ENCODE results near the gene VOPP1.
"Not testable (repeated sequence)": the region's sequence is repeated elsewhere in the genome, so short reads cannot be mapped to it uniquely, and the experiment has no call there.

The VOPP1 gene

GRCh38 chr7:55472928-55473725 is 99.2 kb downstream of the VOPP1 start:
- no peak for DNase-seq (ENCODE audit: extremely low read depth in 1 of 2, low read depth in 1 of 2)

- not testable (repeated sequence) for DNase-seq (ENCODE audit: extremely low read depth in 1 of 2, low read depth in 1 of 2)
Observed at GRCh38 chr7:55472406-55472805, 99.9 kb downstream of the VOPP1 start.

GRCh38 chr7:55471594-55471993 is 100.7 kb downstream of the VOPP1 start:
- not testable (repeated sequence) for DNase-seq (ENCODE audit: extremely low read depth in 1 of 2, low read depth in 1 of 2)

GRCh38 chr7:55470261-55470660 is 102.0 kb downstream of the VOPP1 start:
- no peak for DNase-seq (ENCODE audit: extremely low read depth in 1 of 2, low read depth in 1 of 2)

GRCh38 chr7:55469721-55470120 is 102.6 kb downstream of the VOPP1 start:
- no peak for DNase-seq (ENCODE audit: extremely low read depth in 1 of 2, low read depth in 1 of 2)

- no peak for DNase-seq (ENCODE audit: extremely low read depth in 1 of 2, low read depth in 1 of 2)
Observed at GRCh38 chr7:55469271-55469681, 103.0 kb downstream of the VOPP1 start.

- DNase-seq (ENCODE audit: extremely low read depth in 1 of 2, low read depth in 1 of 2), result no peak
Observed at GRCh38 chr7:55468495-55468894, 103.8 kb downstream of the VOPP1 start.

GRCh38 chr7:55467047-55467593 is 105.2 kb downstream of the VOPP1 start:
- DNase-seq (ENCODE audit: extremely low read depth in 1 of 2, low read depth in 1 of 2), result no peak

- DNase-seq (ENCODE audit: extremely low read depth in 1 of 2, low read depth in 1 of 2), result no peak
Observed at GRCh38 chr7:55465691-55466090, 106.6 kb downstream of the VOPP1 start.

GRCh38 chr7:55464422-55464821 is 107.9 kb downstream of the VOPP1 start:
- DNase-seq (ENCODE audit: extremely low read depth in 1 of 2, low read depth in 1 of 2), result no peak

- no peak for DNase-seq (ENCODE audit: extremely low read depth in 1 of 2, low read depth in 1 of 2)
Observed at GRCh38 chr7:55463686-55464262, 108.5 kb downstream of the VOPP1 start.

GRCh38 chr7:55458351-55458750 is 114.0 kb downstream of the VOPP1 start:
- no peak for DNase-seq (ENCODE audit: extremely low read depth in 1 of 2, low read depth in 1 of 2)

GRCh38 chr7:55457801-55458200 is 114.5 kb downstream of the VOPP1 start:
- no peak for DNase-seq (ENCODE audit: extremely low read depth in 1 of 2, low read depth in 1 of 2)

- no peak for DNase-seq (ENCODE audit: extremely low read depth in 1 of 2, low read depth in 1 of 2)
Observed at GRCh38 chr7:55452971-55453370, 119.3 kb downstream of the VOPP1 start.

- no peak for DNase-seq (ENCODE audit: extremely low read depth in 1 of 2, low read depth in 1 of 2)
Observed at GRCh38 chr7:55449992-55450535, 122.2 kb downstream of the VOPP1 start.

GRCh38 chr7:55449205-55449991 is 122.9 kb downstream of the VOPP1 start:
- DNase-seq (ENCODE audit: extremely low read depth in 1 of 2, low read depth in 1 of 2), result no peak

- no peak for DNase-seq (ENCODE audit: extremely low read depth in 1 of 2, low read depth in 1 of 2)
Observed at GRCh38 chr7:55448526-55448925, 123.8 kb downstream of the VOPP1 start.

GRCh38 chr7:55444786-55445185 is 127.5 kb downstream of the VOPP1 start:
- no peak for DNase-seq (ENCODE audit: extremely low read depth in 1 of 2, low read depth in 1 of 2)

GRCh38 chr7:55441774-55442522 is 130.4 kb downstream of the VOPP1 start:
- DNase-seq (ENCODE audit: extremely low read depth in 1 of 2, low read depth in 1 of 2), result no peak

GRCh38 chr7:55441002-55441401 is 131.3 kb downstream of the VOPP1 start:
- DNase-seq (ENCODE audit: extremely low read depth in 1 of 2, low read depth in 1 of 2), result no peak
